Measurements from ENCODE around the gene C16orf87. TPM values are rescaled to one million over a fixed set of nuclear protein-coding genes. Genes with fewer than 3 reads are reported as not detected.

The C16orf87 gene
- polyA plus RNA-seq, 1 donor (not counting 4 experiments of a cell fraction or from before 2014, with no cell fraction given), result 10.2 TPM

GRCh38 chr16:46857368-46857945 is 26.5 kb upstream of the C16orf87 start:
- H3K9me1 ChIP-seq (ENCODE audit: control insufficient read depth, extremely low read depth, insufficient read depth, low read length), result no peaks in the 10 kb centered on the region
- no peaks in the 10 kb centered on the region for H3K36me3 ChIP-seq (ENCODE audit: control insufficient read depth in 2 of 2, extremely low read depth in 1 of 2, insufficient read depth in 2 of 2, low read length in 2 of 2)
- no peak overlapping the region for H3K4me3 ChIP-seq (ENCODE audit: control insufficient read depth in 2 of 3, extremely low read depth in 1 of 3, insufficient read depth in 2 of 3, low read depth in 1 of 3, low read length in 3 of 3)
- H2AFZ ChIP-seq (ENCODE audit: control insufficient read depth, low read length), result peak overlapping the region; percentile 12
- H4K20me1 ChIP-seq (ENCODE audit: control insufficient read depth, extremely low read depth, insufficient read depth, low read length), result no peaks in the 10 kb centered on the region
- H3K79me2 ChIP-seq (ENCODE audit: control insufficient read depth, insufficient read depth, low read length), result no peaks in the 10 kb centered on the region
- TF ChIP-seq EZH2 (IDR thresholded peaks at IDR 0.05; ENCODE audit: low read length), result no peak
- peak; percentile 49 to 69 (median 65) for TF ChIP-seq CTCF (optimal IDR thresholded peaks at IDR 0.05 in 1 of 3, IDR thresholded peaks at IDR 0.05 in 1 of 3, conservative IDR thresholded peaks at IDR 0.05 in 1 of 3; ENCODE audit: extremely low read depth in 1 of 3, insufficient read depth in 2 of 3, low read length in 3 of 3)
- FAIRE-seq, result no peak
- no peak overlapping the region for H3K4me2 ChIP-seq (ENCODE audit: control insufficient read depth, extremely low read depth, insufficient read depth, low read depth, low read length)
- DNase-seq (ENCODE audit: low read depth, low spot score), result no peak
- no peaks in the 10 kb centered on the region for H3K27me3 ChIP-seq (ENCODE audit: control insufficient read depth, extremely low read depth, insufficient read depth, low read length)
- no peaks in the 10 kb centered on the region for H3K9me3 ChIP-seq (ENCODE audit: control insufficient read depth, low read depth, low read length)
- H3K9ac ChIP-seq (ENCODE audit: control insufficient read depth, extremely low read depth, insufficient read depth, low read length), result no peak overlapping the region
- no peak overlapping the region for H3K27ac ChIP-seq (ENCODE audit: control insufficient read depth, insufficient read depth, low read length)
- H3K4me1 ChIP-seq (ENCODE audit: control insufficient read depth, extremely low read depth, insufficient read depth, low read length), result peaks cover 13% of the 10 kb centered on the region
- dilution Hi-C loops (cut with MboI; ENCODE audit: extremely low pct_ligation_motif_present, low sequenced_read_pairs), result no loop called here

GRCh38 chr16:46855389-46855788 is 24.4 kb upstream of the C16orf87 start:
- H3K9me3 ChIP-seq (ENCODE audit: control insufficient read depth, low read depth, low read length), result no peaks in the 10 kb centered on the region
- no peaks in the 10 kb centered on the region for H3K27me3 ChIP-seq (ENCODE audit: control insufficient read depth, extremely low read depth, insufficient read depth, low read length)
- H3K79me2 ChIP-seq (ENCODE audit: control insufficient read depth, insufficient read depth, low read length), result no peaks in the 10 kb centered on the region
- H3K36me3 ChIP-seq (ENCODE audit: control insufficient read depth in 2 of 2, extremely low read depth in 1 of 2, insufficient read depth in 2 of 2, low read length in 2 of 2), result no peaks in the 10 kb centered on the region
- no peak overlapping the region for H3K27ac ChIP-seq (ENCODE audit: control insufficient read depth, insufficient read depth, low read length)
- dilution Hi-C loops (cut with MboI; ENCODE audit: extremely low pct_ligation_motif_present, low sequenced_read_pairs), result no loop called here
- H3K4me1 ChIP-seq (ENCODE audit: control insufficient read depth, extremely low read depth, insufficient read depth, low read length), result peaks cover 10% of the 10 kb centered on the region
- no peak for FAIRE-seq
- no peak overlapping the region for H3K4me3 ChIP-seq (ENCODE audit: control insufficient read depth in 2 of 3, extremely low read depth in 1 of 3, insufficient read depth in 2 of 3, low read depth in 1 of 3, low read length in 3 of 3)
- no peaks in the 10 kb centered on the region for H3K9me1 ChIP-seq (ENCODE audit: control insufficient read depth, extremely low read depth, insufficient read depth, low read length)
- no peak overlapping the region for H3K9ac ChIP-seq (ENCODE audit: control insufficient read depth, extremely low read depth, insufficient read depth, low read length)
- H2AFZ ChIP-seq (ENCODE audit: control insufficient read depth, low read length), result no peak overlapping the region
- H3K4me2 ChIP-seq (ENCODE audit: control insufficient read depth, extremely low read depth, insufficient read depth, low read depth, low read length), result no peak overlapping the region
- TF ChIP-seq CTCF (optimal IDR thresholded peaks at IDR 0.05 in 1 of 3, IDR thresholded peaks at IDR 0.05 in 1 of 3, conservative IDR thresholded peaks at IDR 0.05 in 1 of 3; ENCODE audit: extremely low read depth in 1 of 3, insufficient read depth in 2 of 3, low read length in 3 of 3) (no peak), EZH2 (IDR thresholded peaks at IDR 0.05; ENCODE audit: low read length) (no peak)
- no peak for DNase-seq (ENCODE audit: low read depth, low spot score)
- no peaks in the 10 kb centered on the region for H4K20me1 ChIP-seq (ENCODE audit: control insufficient read depth, extremely low read depth, insufficient read depth, low read length)
